GM11168 (cell line): ENCODE measurements around the gene UBE2O.

Experiments
- in situ Hi-C: fragments of 300-500 bp; cut with MboI; formaldehyde crosslinking; loops from one replicate; pipeline ENCODE4 v1.12.0; 2022; ENCODE audit warnings: low sequenced_read_pairs; ENCODE audit not compliant: unreplicated experiment

The UBE2O gene

GRCh38 chr17:76399175-76400172, 53.5 kb downstream of the UBE2O start:
- in situ Hi-C loops: loop anchor here (5.0 kb wide), 1 partner anchor 97 kb away; no protein-coding TSS in a partner anchor

- in situ Hi-C loops: loop anchor here (5.0 kb wide), 1 partner anchor 96 kb away; no protein-coding TSS in a partner anchor
These were observed 54.3 kb downstream of the UBE2O start for GRCh38 chr17:76398523-76399174.

GRCh38 chr17:76397687-76398522, 55.0 kb downstream of the UBE2O start:
- in situ Hi-C loops: loop anchor here (5.0 kb wide), 1 partner anchor 96 kb away; no protein-coding TSS in a partner anchor

GRCh38 chr17:76397184-76397583, 55.8 kb downstream of the UBE2O start:
- in situ Hi-C loops: loop anchor here (5.0 kb wide), 1 partner anchor 95 kb away; no protein-coding TSS in a partner anchor

- in situ Hi-C loops: loop anchor here (5.0 kb wide), 1 partner anchor 94 kb away; no protein-coding TSS in a partner anchor
These were observed 57.0 kb downstream of the UBE2O start for GRCh38 chr17:76395980-76396379.

- in situ Hi-C loops: no loop called here
These were observed 58.8 kb downstream of the UBE2O start for GRCh38 chr17:76394166-76394565.

- in situ Hi-C loops: no loop called here
These were observed 61.7 kb downstream of the UBE2O start for GRCh38 chr17:76391200-76391715.

- in situ Hi-C loops: no loop called here
These were observed 62.9 kb downstream of the UBE2O start for GRCh38 chr17:76390003-76390421.

GRCh38 chr17:76388966-76389888, 63.7 kb downstream of the UBE2O start:
- in situ Hi-C loops: no loop called here

GRCh38 chr17:76386966-76387765, 65.8 kb downstream of the UBE2O start:
- in situ Hi-C loops: no loop called here

GRCh38 chr17:76385892-76386786, 66.8 kb downstream of the UBE2O start:
- in situ Hi-C loops: no loop called here

GRCh38 chr17:76384987-76385891, 67.7 kb downstream of the UBE2O start:
- in situ Hi-C loops: no loop called here

- in situ Hi-C loops: no loop called here
These were observed 68.5 kb downstream of the UBE2O start, which contains the start of gene SPHK1 for GRCh38 chr17:76384222-76384986. Gene SPHK1, plus strand, starts transcription at chr17:76384609. Its CDS starts 1,036 bp downstream, at chr17:76385645.

GRCh38 chr17:76383546-76384221, 69.3 kb downstream of the UBE2O start:
- in situ Hi-C loops: no loop called here
